CD4-positive, alpha-beta T cell (primary cell): Measurements from ENCODE around the gene GRN. TPM values are rescaled to one million over a fixed set of nuclear protein-coding genes. Genes with fewer than 3 reads are reported as not detected.

ENCODE experiments used
- ATAC-seq: fragments of 200-7000 bp; cut with Tn5 transposase; one replicate; pipeline ENCODE4 v1.10.0; 2022; ENCODE audit warnings: mild to moderate bottlenecking; ENCODE audit not compliant: poor library complexity
- CTCF ChIA-PET: fragments of 350-600 bp; sonication (Branson Sonifier 250); formaldehyde crosslinking; loops from one replicate; lab custom pipeline; 2021; ENCODE audit warnings: antibody characterized with exemption, inconsistent platforms; lab: Charles Lee
- POLR2A ChIA-PET: fragments of 350-600 bp; sonication (Branson Sonifier 250); formaldehyde crosslinking; loops from one replicate; lab custom pipeline; 2021; ENCODE audit warnings: antibody characterized with exemption, inconsistent platforms; lab: Charles Lee
- DNase-seq, 14 experiments: peaks; one replicate each; pipeline ENCODE4 v3.0.0-alpha.2; 2013 to 2020; ENCODE audit warnings: mixed read lengths in 2 of 14
- H3K27ac ChIP-seq, 2 donors: one replicate each; pipeline versions ENCODE4 v1.5.1 to v1.7.0; 2013; ENCODE audit warnings: low read length in 2 of 2, low read depth in 1 of 2, mild to moderate bottlenecking in 1 of 2
- H3K27me3 ChIP-seq, 2 experiments: 1 replicate in 1 of 2; 2 replicates in 1 of 2; pipeline versions ENCODE4 v1.6.1 to v1.7.0; 2013; ENCODE audit warnings: low read length in 2 of 2, control low read depth in 1 of 2, mild to moderate bottlenecking in 1 of 2, moderate library complexity in 1 of 2; ENCODE audit not compliant: insufficient read depth in 2 of 2, control insufficient read depth in 1 of 2
- H3K36me3 ChIP-seq: one replicate; pipeline ENCODE4 v1.6.1; 2013; ENCODE audit warnings: low read length, control low read depth; ENCODE audit not compliant: insufficient read depth
- H3K4me1 ChIP-seq: one replicate; pipeline ENCODE4 v1.6.1; 2013; ENCODE audit warnings: low read length, control low read depth; ENCODE audit not compliant: insufficient read depth
- H3K4me3 ChIP-seq: one replicate; pipeline ENCODE4 v1.5.1; 2013; ENCODE audit warnings: mild to moderate bottlenecking, low read length, moderate library complexity
- H3K9me3 ChIP-seq, 2 experiments: 1 replicate in 1 of 2; 2 replicates in 1 of 2; pipeline versions ENCODE4 v1.6.1 to v1.7.0; 2013; ENCODE audit warnings: low read length in 2 of 2, mild to moderate bottlenecking in 2 of 2, control low read depth in 1 of 2, moderate library complexity in 1 of 2; ENCODE audit not compliant: control insufficient read depth in 1 of 2, insufficient read depth in 1 of 2
- H3K27ac Mint-ChIP-seq: one replicate; pipeline ENCODE4 v1.8.0; 2020; ENCODE audit warnings: mixed read lengths
- H3K27me3 Mint-ChIP-seq: one replicate; pipeline ENCODE4 v1.8.0; 2021; ENCODE audit warnings: mixed read lengths
- H3K36me3 Mint-ChIP-seq: one replicate; pipeline ENCODE4 v1.8.0; 2021; ENCODE audit warnings: low read depth, mixed read lengths
- H3K4me1 Mint-ChIP-seq: one replicate; pipeline ENCODE4 v1.8.0; 2021; ENCODE audit warnings: low read depth, mixed read lengths
- H3K4me3 Mint-ChIP-seq: one replicate; pipeline ENCODE4 v1.8.0; 2020; ENCODE audit warnings: mild to moderate bottlenecking, mixed read lengths
- H3K9me3 Mint-ChIP-seq: one replicate; pipeline ENCODE4 v1.8.0; 2020; ENCODE audit warnings: mixed read lengths
- CTCF ChIP-seq: fragments of 200-600 bp; IDR thresholded peaks from one replicate; pipeline ENCODE4 v1.8.0; 2022; ENCODE audit warnings: antibody characterized with exemption, mild to moderate bottlenecking
- intact Hi-C, 2 experiments: fragments of 100-400 bp; cut with DNase I in 1 of 2; cut with micrococcal nuclease in 1 of 2; formaldehyde crosslinking; loops; one replicate each; pipeline versions ENCODE4 v1.15.1 to v1.9.0; 2023 to 2025; cut with DNase I, micrococcal nuclease
- total RNA-seq, 174 experiments: library from RNA in 2 of 174; stranded (reverse) in 2 of 174; gene quantifications; one replicate each; pipeline ENCODE4 v1.2.3 and lab custom pipeline; 2021 to 2026

The GRN gene
- total RNA-seq, 2 experiments from 2014 or later: 15.3 to 16.1 TPM

DNA sequence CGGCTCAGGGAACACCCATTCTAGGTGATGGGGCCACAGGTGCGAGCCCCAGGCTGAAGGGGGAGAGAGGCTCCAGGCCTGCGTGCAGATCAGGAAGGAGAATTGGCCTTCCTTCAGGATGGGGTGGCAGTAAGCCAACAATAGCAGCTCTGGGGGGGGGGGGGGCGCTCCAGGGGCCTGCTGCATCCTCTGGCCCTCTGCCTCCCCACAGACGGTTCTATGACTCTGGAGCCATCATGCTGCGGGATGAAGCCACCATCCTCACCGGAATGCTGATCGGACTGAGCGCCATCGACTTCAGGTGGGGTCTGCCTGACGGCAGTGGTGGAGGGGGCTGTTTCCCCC is 30.6 kb upstream of the GRN start:
- Histone ChIP-seq H3K36me3 (peaks cover 2% of the 10 kb centered on the region), H3K4me3 (peak overlapping the region; percentile 43), H3K27ac (no peak overlapping the region), H3K9me3 (peaks cover 0 to 8% of the 10 kb centered on the region in 2 experiments), H3K4me1 (peaks cover 23% of the 10 kb centered on the region), H3K27me3 (peaks cover 28 to 30% of the 10 kb centered on the region in 2 experiments)
- ChIA-PET CTCF (interaction anchor here (0.9 kb wide), 1 partner anchor 104 kb away, joined by 4 read pairs; no protein-coding TSS in a partner anchor), POLR2A (interaction anchor here (1.4 to 2.2 kb wide), 2 partner anchors 13 to 93 kb away, joined by 5 to 9 read pairs; no protein-coding TSS in a partner anchor)
- TF ChIP-seq CTCF: no peak
- Mint-ChIP-seq H3K36me3 (peaks cover 10% of the 10 kb centered on the region), H3K9me3 (no peaks in the 10 kb centered on the region), H3K27ac (no peak overlapping the region), H3K4me3 (peak overlapping the region; percentile 60), H3K27me3 (peaks cover 60% of the 10 kb centered on the region), H3K4me1 (peaks cover 26% of the 10 kb centered on the region)
- DNase-seq (no peak), ATAC-seq (no peak)
- intact Hi-C loops: no loop called here

DNA sequence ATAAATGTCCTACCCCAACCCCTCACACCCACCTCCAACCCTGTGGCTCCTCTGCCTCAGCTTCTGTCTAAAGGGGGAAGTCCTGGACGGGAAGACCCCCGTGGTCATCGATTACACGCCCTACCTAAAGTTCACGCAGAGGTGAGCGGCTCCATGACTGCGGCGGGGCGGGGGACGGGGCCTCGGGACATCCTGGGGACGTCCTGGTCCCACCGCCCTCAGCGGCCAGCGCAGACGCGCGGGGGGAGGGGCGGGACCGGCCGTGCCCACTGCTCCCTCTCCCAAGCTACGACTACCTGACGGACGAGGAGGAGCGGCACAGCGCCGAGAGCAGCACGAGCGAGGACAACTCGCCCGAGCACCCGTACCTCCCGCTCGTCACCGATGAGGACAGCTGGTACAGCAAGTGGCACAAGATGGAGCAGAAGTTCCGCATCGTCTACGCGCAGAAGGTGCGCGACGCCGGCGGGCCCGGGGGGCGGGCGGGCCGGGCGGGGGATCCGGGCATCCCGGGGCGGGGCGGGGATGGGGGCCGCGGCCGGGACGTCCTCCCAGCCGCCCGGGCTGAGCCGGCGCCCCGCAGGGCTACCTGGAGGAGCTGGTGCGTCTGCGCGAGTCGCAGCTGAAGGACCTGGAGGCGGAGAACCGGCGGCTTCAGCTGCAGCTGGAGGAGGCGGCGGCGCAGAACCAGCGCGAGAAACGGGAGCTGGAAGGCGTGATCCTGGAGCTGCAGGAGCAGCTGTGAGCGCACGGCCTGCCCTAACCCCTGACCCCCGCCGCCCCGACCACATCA is 30.0 kb upstream of the GRN start:
- Mint-ChIP-seq H3K9me3 (no peaks in the 10 kb centered on the region), H3K36me3 (peaks cover 12% of the 10 kb centered on the region), H3K4me1 (peaks cover 21% of the 10 kb centered on the region), H3K27ac (no peak overlapping the region), H3K4me3 (no peak overlapping the region), H3K27me3 (peaks cover 55% of the 10 kb centered on the region)
- Histone ChIP-seq H3K36me3 (peaks cover 8% of the 10 kb centered on the region), H3K9me3 (peaks cover 0 to 8% of the 10 kb centered on the region in 2 experiments), H3K4me3 (peak overlapping the region; percentile 43), H3K27me3 (peaks cover 28 to 30% of the 10 kb centered on the region in 2 experiments), H3K27ac (no peak overlapping the region), H3K4me1 (peaks cover 20% of the 10 kb centered on the region)
- DNase-seq (peak in 5 of 14 experiments; percentile 28 to 62 (median 38)), ATAC-seq (peak; percentile 70)
- CTCF ChIA-PET: interaction anchor here (0.9 kb wide), 1 partner anchor 105 kb away, joined by 4 read pairs; no protein-coding TSS in a partner anchor
- intact Hi-C loops: no loop called here
- TF ChIP-seq CTCF: no peak
- POLR2A ChIA-PET: interaction anchor here (0.9 to 3.8 kb wide), 4 partner anchors 12 to 129 kb away, joined by 3 to 29 read pairs (median 7); partner anchors contain the start of genes TMUB2 and UBTF

DNA sequence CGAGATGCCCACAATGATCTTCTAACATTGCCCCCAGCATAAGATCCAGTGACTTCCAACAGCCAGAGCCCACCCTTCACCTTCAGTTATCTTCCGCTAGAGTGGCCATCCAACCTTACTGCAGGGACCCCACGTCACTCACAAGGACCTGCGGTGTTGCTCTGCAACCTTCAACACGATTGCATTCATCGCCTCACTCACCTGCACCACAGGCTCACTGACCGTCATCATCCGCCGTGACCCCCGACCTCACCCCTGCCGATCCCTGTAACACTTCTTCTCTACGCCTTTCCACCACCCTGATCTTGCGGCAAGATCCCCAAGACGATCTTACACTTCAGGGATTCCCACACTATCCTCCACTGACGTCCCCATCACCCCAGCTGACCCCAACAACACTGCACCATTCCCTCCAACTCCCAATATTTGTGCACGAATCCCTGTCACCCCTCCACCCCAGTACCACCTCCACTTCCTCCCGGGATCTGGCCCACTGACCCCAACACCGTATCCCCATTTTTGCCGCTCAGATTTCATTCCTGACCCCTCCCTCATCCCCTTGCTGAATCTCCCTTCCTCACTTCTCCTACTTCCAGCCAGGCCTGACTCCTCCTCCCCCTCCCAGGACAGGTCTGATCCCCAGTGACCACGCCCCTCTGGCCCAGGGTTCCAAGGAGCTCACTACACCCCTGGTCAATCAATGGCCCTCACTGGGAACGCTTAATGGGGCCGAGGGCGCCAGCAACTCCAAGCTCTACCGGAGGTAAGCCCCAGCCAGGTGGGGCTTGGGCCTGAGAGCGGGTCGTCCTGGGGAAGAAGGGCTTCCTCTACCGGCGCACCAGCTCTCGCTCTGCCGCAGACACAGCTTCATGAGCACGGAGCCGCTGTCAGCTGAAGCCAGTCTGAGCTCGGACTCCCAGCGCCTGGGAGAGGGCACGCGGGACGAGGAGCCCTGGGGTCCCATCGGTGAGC is 29.1 kb upstream of the GRN start:
- DNase-seq: peak in 1 of 14 experiments; percentile 27
- no peak overlapping the region for H3K27ac Mint-ChIP-seq
- Histone ChIP-seq H3K9me3 (peaks cover 0 to 8% of the 10 kb centered on the region in 2 experiments), H3K27me3 (peaks cover 27 to 28% of the 10 kb centered on the region in 2 experiments), H3K4me1 (peaks cover 20% of the 10 kb centered on the region), H3K27ac (no peak overlapping the region), H3K36me3 (peaks cover 17% of the 10 kb centered on the region), H3K4me3 (peak overlapping the region; percentile 12)
- H3K4me3 Mint-ChIP-seq: peak overlapping the region; percentile 68
- CTCF ChIA-PET: interaction anchor here (1.0 kb wide), 1 partner anchor 16 kb away, joined by 3 read pairs; no protein-coding TSS in a partner anchor
- TF ChIP-seq CTCF: no peak
- ATAC-seq: no peak
- H3K9me3 Mint-ChIP-seq: no peaks in the 10 kb centered on the region
- POLR2A ChIA-PET: interaction anchor here (0.9 to 3.8 kb wide), 8 partner anchors 11 to 130 kb away, joined by 3 to 29 read pairs (median 7); partner anchors contain the start of genes TMUB2 and UBTF
- H3K36me3 Mint-ChIP-seq: peaks cover 14% of the 10 kb centered on the region
- peaks cover 51% of the 10 kb centered on the region for H3K27me3 Mint-ChIP-seq
- intact Hi-C loops: no loop called here
- peaks cover 21% of the 10 kb centered on the region for H3K4me1 Mint-ChIP-seq
